HG03378 (cell line): ENCODE data around the gene DNAH1.

Experiments
- ATAC-seq: cut with Tn5 transposase; IDR thresholded peaks from one replicate; pipeline ENCODE4 v1.9.1; 2021; ENCODE audit warnings: mild to moderate bottlenecking, moderate library complexity; ENCODE audit not compliant: unreplicated experiment

The DNAH1 gene

GRCh38 chr3:52401021-52401420 is 84.9 kb downstream of the DNAH1 start:
- ATAC-seq, result no peak

- no peak for ATAC-seq
These were observed 85.4 kb downstream of the DNAH1 start for GRCh38 chr3:52401551-52401950.

GRCh38 chr3:52402101-52402521 is 86.0 kb downstream of the DNAH1 start:
- no peak for ATAC-seq

- ATAC-seq, result no peak
These were observed 86.7 kb downstream of the DNAH1 start for GRCh38 chr3:52402706-52403270.

- ATAC-seq, result no peak
These were observed 87.2 kb downstream of the DNAH1 start for GRCh38 chr3:52403271-52403841.

GRCh38 chr3:52403955-52404354 is 87.8 kb downstream of the DNAH1 start:
- ATAC-seq, result no peak

GRCh38 chr3:52404391-52404790 is 88.3 kb downstream of the DNAH1 start:
- ATAC-seq, result no peak

- no peak for ATAC-seq
These were observed 88.9 kb downstream of the DNAH1 start for GRCh38 chr3:52405066-52405465.

GRCh38 chr3:52405601-52406110 is 89.5 kb downstream of the DNAH1 start:
- no peak for ATAC-seq

- ATAC-seq, result no peak
These were observed 90.1 kb downstream of the DNAH1 start for GRCh38 chr3:52406231-52406661.

- no peak for ATAC-seq
These were observed 90.8 kb downstream of the DNAH1 start for GRCh38 chr3:52406791-52407510.

GRCh38 chr3:52407779-52408178 is 91.7 kb downstream of the DNAH1 start:
- no peak for ATAC-seq

- ATAC-seq, result no peak
These were observed 92.3 kb downstream of the DNAH1 start for GRCh38 chr3:52408466-52408865.

GRCh38 chr3:52415800-52416199 is 99.7 kb downstream of the DNAH1 start:
- ATAC-seq, result no peak

GRCh38 chr3:52420388-52420787 is 104.3 kb downstream of the DNAH1 start:
- no peak for ATAC-seq

GRCh38 chr3:52422669-52423068 is 106.5 kb downstream of the DNAH1 start:
- no peak for ATAC-seq

- no peak for ATAC-seq
These were observed 107.1 kb downstream of the DNAH1 start for GRCh38 chr3:52423173-52423572.

- no peak for ATAC-seq
These were observed 112.3 kb downstream of the DNAH1 start for GRCh38 chr3:52428151-52429005.

- ATAC-seq, result no peak
These were observed 112.9 kb downstream of the DNAH1 start for GRCh38 chr3:52429031-52429430.

GRCh38 chr3:52429779-52430415 is 113.8 kb downstream of the DNAH1 start:
- no peak for ATAC-seq

- no peak for ATAC-seq
These were observed 114.3 kb downstream of the DNAH1 start for GRCh38 chr3:52430416-52430810.
